Measurements from ENCODE around the gene PRELP.

PRELP gene

GRCh38 chr1:203462878-203463277 is 12.7 kb upstream of the PRELP start (continued):
- TF ChIP-seq RARB (CRISPR knock-in tag; IDR thresholded peaks at IDR 0.05) (no peak), PATZ1 (CRISPR knock-in tag; IDR thresholded peaks at IDR 0.05; ENCODE audit: borderline replicate concordance) (no peak), ZNF8 (CRISPR knock-in tag; IDR thresholded peaks at IDR 0.05) (no peak)

GRCh38 chr1:203463469-203464062 is 12.0 kb upstream of the PRELP start:
- no peak for TF ChIP-seq TCF4 (CRISPR knock-in tag; IDR thresholded peaks at IDR 0.05; ENCODE audit: borderline replicate concordance)
- no peak for TF ChIP-seq RARB (CRISPR knock-in tag; IDR thresholded peaks at IDR 0.05)
- no peak for TF ChIP-seq TOX (CRISPR knock-in tag; IDR thresholded peaks at IDR 0.05; ENCODE audit: borderline replicate concordance)
- TF ChIP-seq OSR1 (CRISPR knock-in tag; IDR thresholded peaks at IDR 0.05), result no peak
- TF ChIP-seq ZC3H10 (CRISPR knock-in tag; IDR thresholded peaks at IDR 0.05), result no peak
- no peak for TF ChIP-seq ZNF70 (CRISPR knock-in tag; IDR thresholded peaks at IDR 0.05)
- TF ChIP-seq TSHZ2 (CRISPR knock-in tag; IDR thresholded peaks at IDR 0.05), result no peak
- ATAC-seq, result peak; percentile 66

- TF ChIP-seq POU6F1 (CRISPR knock-in tag; IDR thresholded peaks at IDR 0.05; ENCODE audit: borderline replicate concordance, low read depth) (no peak), PPARA (CRISPR knock-in tag; IDR thresholded peaks at IDR 0.05; ENCODE audit: borderline replicate concordance) (no peak), TSHZ2 (CRISPR knock-in tag; IDR thresholded peaks at IDR 0.05) (no peak)
- ATAC-seq, result peak; percentile 12
Observed at GRCh38 chr1:203464226-203464625, 11.4 kb upstream of the PRELP start.

GRCh38 chr1:203464743-203465142 is 10.9 kb upstream of the PRELP start:
- no peak for TF ChIP-seq BACH2 (CRISPR knock-in tag; IDR thresholded peaks at IDR 0.05; ENCODE audit: borderline replicate concordance)
- ATAC-seq, result no peak

GRCh38 chr1:203465146-203465798 is 10.3 kb upstream of the PRELP start:
- no peak for ATAC-seq
- no peak for TF ChIP-seq TOX (CRISPR knock-in tag; IDR thresholded peaks at IDR 0.05; ENCODE audit: borderline replicate concordance)
- TF ChIP-seq RARB (CRISPR knock-in tag; IDR thresholded peaks at IDR 0.05), result no peak
- no peak for TF ChIP-seq ZC3H10 (CRISPR knock-in tag; IDR thresholded peaks at IDR 0.05)
- no peak for TF ChIP-seq CSRNP3 (CRISPR knock-in tag; IDR thresholded peaks at IDR 0.05)
- no peak for TF ChIP-seq ZNF8 (CRISPR knock-in tag; IDR thresholded peaks at IDR 0.05)
- no peak for TF ChIP-seq CREB5 (CRISPR knock-in tag; IDR thresholded peaks at IDR 0.05; ENCODE audit: low read depth)
- no peak for TF ChIP-seq OSR1 (CRISPR knock-in tag; IDR thresholded peaks at IDR 0.05)
- TF ChIP-seq BACH2 (CRISPR knock-in tag; IDR thresholded peaks at IDR 0.05; ENCODE audit: borderline replicate concordance), result no peak
- no peak for TF ChIP-seq ZNF565 (CRISPR knock-in tag; conservative IDR thresholded peaks at IDR 0.05; ENCODE audit: low read depth)

Measured in SK-N-SH treated with all-trans-retinoic acid at 6 μM for 48 hours (cell line).